KMS-11 (cell line): ENCODE results near the gene TRIM8.

ENCODE experiments used
- H2AFZ ChIP-seq: fragments of 200-600 bp; sonication (generic); 2 replicates; pipeline ENCODE4 v1.6.1; 2016; ENCODE audit warnings: antibody characterized with exemption, mixed run types, low read depth
- H3K27ac ChIP-seq: fragments of 200-600 bp; sonication (generic); 2 replicates; pipeline ENCODE4 v1.6.1; 2016; ENCODE audit warnings: mild to moderate bottlenecking, mixed run types
- H3K27me3 ChIP-seq: fragments of 200-600 bp; sonication (generic); 2 replicates; pipeline ENCODE4 v1.6.1; 2017; ENCODE audit warnings: mild to moderate bottlenecking, low read depth, mixed run types, moderate library complexity; ENCODE audit not compliant: insufficient read depth
- H3K36me3 ChIP-seq: fragments of 200-600 bp; sonication (generic); 2 replicates; pipeline ENCODE4 v1.6.1; 2017; ENCODE audit warnings: mild to moderate bottlenecking, mixed run types; ENCODE audit not compliant: insufficient read depth
- H3K4me1 ChIP-seq: fragments of 200-600 bp; sonication (generic); 2 replicates; pipeline ENCODE4 v1.6.1; 2016; ENCODE audit warnings: mild to moderate bottlenecking, low read depth, mixed run types; ENCODE audit not compliant: poor library complexity, severe bottlenecking
- H3K4me2 ChIP-seq: fragments of 200-600 bp; sonication (generic); 2 replicates; pipeline ENCODE4 v1.7.0; 2016; ENCODE audit warnings: mild to moderate bottlenecking, mixed run types
- H3K4me3 ChIP-seq: fragments of 200-600 bp; sonication (generic); IDR thresholded peaks from 2 replicates; pipeline ENCODE4 v1.6.1; 2017; ENCODE audit warnings: low read depth, low read length, mixed read lengths; ENCODE audit not compliant: insufficient read depth
- H3K79me2 ChIP-seq: fragments of 200-600 bp; sonication (generic); 2 replicates; pipeline ENCODE4 v1.6.1; 2016; ENCODE audit warnings: low read depth, mixed run types; ENCODE audit not compliant: insufficient read depth
- H3K9ac ChIP-seq: fragments of 200-600 bp; sonication (generic); 2 replicates; pipeline ENCODE4 v1.6.1; 2016; ENCODE audit warnings: mild to moderate bottlenecking, mixed run types
- H4K20me1 ChIP-seq: fragments of 200-600 bp; sonication (generic); 2 replicates; pipeline ENCODE4 v1.6.1; 2016; ENCODE audit warnings: mild to moderate bottlenecking, mixed run types; ENCODE audit not compliant: insufficient read depth
- TF ChIP-seq, protein P1 (sequence below): fragments of 200-600 bp; sonication (generic); conservative IDR thresholded peaks from 2 replicates; pipeline ENCODE4 v1.6.1; 2017; ENCODE audit warnings: low read depth, mild to moderate bottlenecking, antibody characterized with exemption, low read length, moderate library complexity, mixed read lengths

TRIM8 gene

DNA sequence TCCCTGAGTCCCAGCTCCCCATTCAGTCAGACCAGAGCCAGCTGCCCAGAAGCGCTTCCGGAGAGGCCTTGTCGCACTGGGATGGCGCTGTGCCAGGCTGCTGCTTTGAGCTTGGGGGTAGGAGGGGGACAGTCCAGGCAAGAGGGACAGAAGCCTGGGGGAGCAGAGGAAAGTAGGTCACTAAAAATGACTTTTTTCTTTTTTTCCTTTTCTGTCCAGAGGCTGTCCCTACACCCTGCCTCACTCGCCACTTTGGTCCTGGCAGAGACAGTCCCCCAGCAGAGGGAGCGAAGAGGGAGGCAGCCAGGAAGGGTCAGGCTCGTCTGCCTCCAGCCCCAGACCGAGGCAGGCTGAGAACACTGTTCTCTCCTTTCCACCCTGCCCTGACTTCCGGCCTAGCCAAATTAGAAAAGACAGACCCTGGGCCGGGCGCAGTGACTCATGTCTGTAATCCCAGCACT lies 15.8 kb upstream of the TRIM8 start:
- H3K27ac ChIP-seq = no peak overlapping the region
- H3K27me3 ChIP-seq = no peaks in the 10 kb centered on the region
- no peaks in the 10 kb centered on the region for H4K20me1 ChIP-seq
- no peaks in the 10 kb centered on the region for H3K36me3 ChIP-seq
- H3K4me3 ChIP-seq = no peak overlapping the region
- no peak overlapping the region for H2AFZ ChIP-seq
- H3K4me2 ChIP-seq = no peak overlapping the region
- H3K79me2 ChIP-seq = no peaks in the 10 kb centered on the region
- TF ChIP-seq, protein P1, sequence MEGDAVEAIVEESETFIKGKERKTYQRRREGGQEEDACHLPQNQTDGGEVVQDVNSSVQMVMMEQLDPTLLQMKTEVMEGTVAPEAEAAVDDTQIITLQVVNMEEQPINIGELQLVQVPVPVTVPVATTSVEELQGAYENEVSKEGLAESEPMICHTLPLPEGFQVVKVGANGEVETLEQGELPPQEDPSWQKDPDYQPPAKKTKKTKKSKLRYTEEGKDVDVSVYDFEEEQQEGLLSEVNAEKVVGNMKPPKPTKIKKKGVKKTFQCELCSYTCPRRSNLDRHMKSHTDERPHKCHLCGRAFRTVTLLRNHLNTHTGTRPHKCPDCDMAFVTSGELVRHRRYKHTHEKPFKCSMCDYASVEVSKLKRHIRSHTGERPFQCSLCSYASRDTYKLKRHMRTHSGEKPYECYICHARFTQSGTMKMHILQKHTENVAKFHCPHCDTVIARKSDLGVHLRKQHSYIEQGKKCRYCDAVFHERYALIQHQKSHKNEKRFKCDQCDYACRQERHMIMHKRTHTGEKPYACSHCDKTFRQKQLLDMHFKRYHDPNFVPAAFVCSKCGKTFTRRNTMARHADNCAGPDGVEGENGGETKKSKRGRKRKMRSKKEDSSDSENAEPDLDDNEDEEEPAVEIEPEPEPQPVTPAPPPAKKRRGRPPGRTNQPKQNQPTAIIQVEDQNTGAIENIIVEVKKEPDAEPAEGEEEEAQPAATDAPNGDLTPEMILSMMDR = no peak
- H3K9ac ChIP-seq = no peak overlapping the region
- H3K4me1 ChIP-seq = no peaks in the 10 kb centered on the region

DNA sequence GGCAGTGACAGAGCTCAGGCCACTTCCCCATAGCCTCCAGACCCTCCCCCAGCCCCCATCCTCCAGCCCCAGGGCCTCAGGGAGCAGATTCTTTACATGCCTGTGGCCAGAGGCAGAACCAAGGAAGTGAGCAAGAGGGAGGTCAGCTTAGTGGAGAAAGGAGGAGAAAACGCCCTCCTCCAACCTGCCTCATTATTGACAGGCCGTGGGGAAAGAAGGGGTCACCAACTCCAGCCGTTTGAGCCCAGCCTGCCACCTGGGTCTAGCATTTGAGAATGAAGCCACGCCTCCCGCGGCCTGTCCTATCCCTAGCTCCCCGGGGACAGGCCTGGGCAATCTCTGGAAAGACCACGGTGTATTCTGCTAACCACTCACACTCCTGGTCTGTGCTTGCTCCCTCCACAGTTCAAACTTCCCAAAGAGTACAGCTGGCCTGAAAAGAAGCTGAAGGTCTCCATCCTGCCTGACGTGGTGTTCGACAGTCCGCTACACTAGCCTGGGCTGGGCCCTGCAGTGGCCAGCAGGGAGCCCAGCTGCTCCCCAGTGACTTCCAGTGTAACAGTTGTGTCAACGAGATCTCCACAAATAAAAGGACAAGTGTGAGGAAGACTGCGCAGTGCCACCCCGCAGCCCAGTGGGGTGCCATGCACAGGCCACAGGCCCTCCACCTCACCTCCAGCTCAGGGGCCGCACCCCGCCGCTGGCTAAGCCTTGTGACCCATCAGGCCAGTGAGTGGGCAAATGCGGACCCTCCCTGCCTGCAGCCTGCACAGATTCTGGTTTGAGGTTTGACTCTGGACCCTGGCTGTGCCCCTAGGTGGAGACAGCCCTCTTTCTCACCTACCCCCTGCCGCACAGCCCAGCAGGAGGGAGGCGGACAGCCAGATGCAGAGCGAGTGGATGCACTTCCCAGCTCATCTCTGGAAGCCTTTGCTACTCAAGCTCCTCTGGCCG lies 14.3 kb upstream of the TRIM8 start:
- no peak overlapping the region for H3K27ac ChIP-seq
- H3K4me2 ChIP-seq = no peak overlapping the region
- H3K4me1 ChIP-seq = no peaks in the 10 kb centered on the region
- no peak overlapping the region for H3K4me3 ChIP-seq
- no peak overlapping the region for H2AFZ ChIP-seq
- no peaks in the 10 kb centered on the region for H4K20me1 ChIP-seq
- H3K9ac ChIP-seq = no peak overlapping the region
- H3K36me3 ChIP-seq = no peaks in the 10 kb centered on the region
- no peaks in the 10 kb centered on the region for H3K27me3 ChIP-seq
- no peaks in the 10 kb centered on the region for H3K79me2 ChIP-seq
- TF ChIP-seq, protein P1 = no peak

DNA sequence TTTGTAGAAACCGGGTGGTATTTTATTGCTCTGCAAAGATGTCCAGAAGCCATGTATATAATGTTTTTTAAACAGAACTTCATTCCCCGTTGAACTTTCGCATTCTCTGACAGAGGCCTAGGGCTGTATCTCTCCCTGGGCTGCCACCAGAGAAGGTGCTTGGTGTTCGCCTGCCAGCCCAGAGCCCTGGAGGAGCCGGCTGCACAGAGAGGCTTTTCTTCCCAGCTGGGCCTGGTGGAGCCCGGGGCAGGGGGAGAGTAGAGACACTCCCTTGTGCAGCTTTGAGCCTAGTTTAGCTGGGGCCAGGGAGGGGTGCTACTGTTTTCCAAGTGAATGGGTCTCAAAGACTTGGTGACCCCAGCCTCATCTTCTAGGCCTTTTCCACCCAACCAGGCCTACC lies 13.6 kb upstream of the TRIM8 start:
- Histone ChIP-seq H3K79me2 (no peaks in the 10 kb centered on the region), H3K36me3 (no peaks in the 10 kb centered on the region), H4K20me1 (no peaks in the 10 kb centered on the region), H3K4me2 (no peak overlapping the region), H3K4me1 (no peaks in the 10 kb centered on the region), H2AFZ (no peak overlapping the region), H3K9ac (no peak overlapping the region), H3K4me3 (no peak overlapping the region), H3K27ac (no peak overlapping the region), H3K27me3 (no peaks in the 10 kb centered on the region)
- TF ChIP-seq, protein P1 = no peak

DNA sequence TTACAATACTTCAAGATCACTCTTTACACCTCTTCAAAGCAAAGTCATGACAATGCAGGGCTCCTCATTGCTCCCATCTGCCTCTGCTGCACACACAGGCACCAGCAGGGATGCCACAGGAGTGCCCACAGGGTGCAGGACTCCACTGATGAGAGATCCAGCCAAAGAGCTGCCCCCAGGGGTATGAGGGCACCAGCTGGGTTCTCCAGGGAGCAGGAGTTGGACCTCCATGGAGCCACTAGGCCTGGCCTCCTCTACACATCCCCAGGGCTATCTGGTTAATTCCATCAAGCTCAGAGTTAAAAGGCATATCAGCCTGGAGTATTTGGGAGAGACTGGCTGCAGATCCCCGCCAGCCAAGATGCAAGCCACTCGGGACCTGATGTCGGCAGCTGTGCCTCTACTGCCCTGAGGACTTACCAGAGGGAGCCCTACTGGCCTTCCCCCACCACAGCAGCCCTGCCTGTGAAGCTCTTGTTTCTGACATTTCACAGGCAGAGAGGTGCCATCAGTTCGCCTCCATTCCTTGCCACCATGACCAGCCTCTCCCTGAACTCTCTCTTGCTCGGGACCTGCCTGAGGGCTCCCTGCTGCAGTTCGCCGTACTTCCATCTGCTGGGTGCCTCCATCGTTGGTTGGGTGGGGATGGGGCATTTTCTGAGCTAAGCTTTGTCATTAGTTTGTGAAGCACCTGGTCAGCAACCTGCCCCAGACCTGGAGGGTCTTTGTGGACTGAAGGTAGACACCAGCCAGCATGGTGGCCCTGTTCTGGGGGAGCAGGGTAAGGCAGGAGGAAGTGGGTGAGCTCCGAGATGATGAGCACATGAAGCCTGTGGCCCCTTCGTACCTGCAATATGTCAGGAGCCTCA lies 12.5 kb upstream of the TRIM8 start:
- Histone ChIP-seq H3K4me1 (no peaks in the 10 kb centered on the region), H2AFZ (no peak overlapping the region), H4K20me1 (no peaks in the 10 kb centered on the region), H3K36me3 (no peaks in the 10 kb centered on the region), H3K79me2 (no peaks in the 10 kb centered on the region), H3K27me3 (no peaks in the 10 kb centered on the region), H3K4me3 (no peak overlapping the region), H3K9ac (no peak overlapping the region), H3K4me2 (no peak overlapping the region), H3K27ac (no peak overlapping the region)
- TF ChIP-seq, protein P1 = no peak
